GM19239 (cell line): ENCODE data around the gene GALNT2.

ENCODE experiments used
- DNase-seq: peaks from one replicate; pipeline ENCODE4 v3.0.0; 2011; ENCODE audit warnings: low spot score; ENCODE audit not compliant: insufficient read length
- FAIRE-seq: peaks from 2 replicates; lab custom pipeline; 2011; peaks lifted over from hg19 to GRCh38; lab: Jason Lieb, UNC

Gene GALNT2

GRCh38 chr1:230263568-230264195 is 196.6 kb downstream of the GALNT2 start:
- DNase-seq = no peak
- no peak for FAIRE-seq

- FAIRE-seq (no peak), DNase-seq (no peak)
Observed at GRCh38 chr1:230264342-230264741, 197.3 kb downstream of the GALNT2 start.

- no peak for DNase-seq
- no peak for FAIRE-seq
Observed at GRCh38 chr1:230265200-230266115, 198.4 kb downstream of the GALNT2 start.

- DNase-seq = no peak
- FAIRE-seq = no peak
Observed at GRCh38 chr1:230266456-230266855, 199.4 kb downstream of the GALNT2 start.

GRCh38 chr1:230267338-230268065 is 200.5 kb downstream of the GALNT2 start:
- DNase-seq (no peak), FAIRE-seq (no peak)

- FAIRE-seq (peak; percentile 72), DNase-seq (no peak)
Observed at GRCh38 chr1:230268371-230269170, 201.5 kb downstream of the GALNT2 start.

GRCh38 chr1:230270185-230270558 is 203.1 kb downstream of the GALNT2 start:
- DNase-seq (no peak), FAIRE-seq (no peak)

- DNase-seq (peak; percentile 39), FAIRE-seq (peak; percentile 97)
Observed at GRCh38 chr1:230270559-230271281, 203.7 kb downstream of the GALNT2 start.

GRCh38 chr1:230271300-230272035 is 204.4 kb downstream of the GALNT2 start:
- DNase-seq (no peak), FAIRE-seq (no peak)

- FAIRE-seq = no peak
- DNase-seq = no peak
Observed at GRCh38 chr1:230272557-230272956, 205.5 kb downstream of the GALNT2 start.

GRCh38 chr1:230273141-230273710 is 206.2 kb downstream of the GALNT2 start:
- no peak for FAIRE-seq

GRCh38 chr1:230274254-230274653 is 207.2 kb downstream of the GALNT2 start:
- DNase-seq (no peak), FAIRE-seq (no peak)

More at GRCh38 chr1:230273141-230273710, 206.2 kb downstream of the GALNT2 start:
- DNase-seq = no peak

- DNase-seq (no peak), FAIRE-seq (no peak)
Observed at GRCh38 chr1:230276401-230276800, 209.4 kb downstream of the GALNT2 start.

- FAIRE-seq = no peak
- no peak for DNase-seq
Observed at GRCh38 chr1:230277201-230278025, 210.4 kb downstream of the GALNT2 start.

- DNase-seq (no peak), FAIRE-seq (no peak)
Observed at GRCh38 chr1:230278376-230278775, 211.3 kb downstream of the GALNT2 start.

- FAIRE-seq (no peak), DNase-seq (no peak)
Observed at GRCh38 chr1:230278871-230279582, 212.0 kb downstream of the GALNT2 start.

GRCh38 chr1:230279583-230279945 is 212.5 kb downstream of the GALNT2 start:
- no peak for DNase-seq
- FAIRE-seq = no peak
